ENCODE results near the gene HGD. TPM values are rescaled to one million over a fixed set of nuclear protein-coding genes. Genes with fewer than 3 reads are reported as not detected.
A peak's percentile ranks its signal among the peaks of the same experiment; 100 is the strongest.

The HGD gene
- total and polyA plus RNA-seq, 2 of the 13 experiments (the other 11 are each of a cell fraction or from before 2014, with no cell fraction given) = 265 to 398 TPM

DNA sequence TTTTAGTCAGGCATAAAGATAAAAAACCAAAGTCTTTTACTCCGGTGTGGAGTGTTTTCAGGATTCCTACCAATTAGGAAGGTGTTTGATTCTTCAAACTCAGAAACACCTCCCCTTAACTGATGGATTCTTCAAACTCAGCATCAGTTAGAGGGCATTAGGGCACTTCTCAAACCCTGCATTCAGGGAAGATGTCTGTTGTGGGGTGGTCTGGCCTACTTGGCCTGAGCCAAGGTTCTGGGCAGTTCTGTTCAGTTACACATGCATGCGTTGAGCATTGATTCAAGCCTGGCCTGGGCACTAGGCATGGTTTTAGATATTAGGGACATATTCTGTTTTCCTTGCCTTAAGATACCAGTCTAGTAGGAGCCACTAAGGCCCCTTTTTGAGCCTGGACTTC, 1.0 kb downstream of the HGD start:
- Histone ChIP-seq H3K4me3 (replicated peaks in 1 of 3; ENCODE audit: insufficient read depth in 1 of 3, low read depth in 2 of 3, low read length in 3 of 3) (peak overlapping the region; percentile 82 to 90 (median 82)), H3K4me2 (ENCODE audit: low read depth, low read length) (peak overlapping the region; percentile 94), H4K20me1 (ENCODE audit: insufficient read depth, low read length) (peaks cover 18% of the 10 kb centered on the region), H3K9me3 (ENCODE audit: low read length) (no peaks in the 10 kb centered on the region), H3K79me2 (ENCODE audit: insufficient read depth, low read length) (peaks cover 61% of the 10 kb centered on the region), H2AFZ (ENCODE audit: low read length) (no peak overlapping the region), H3K27ac (ENCODE audit: extremely low read length, insufficient read depth, low read length) (peak overlapping the region; percentile 99), H3K4me1 (ENCODE audit: insufficient read depth, low read length) (peaks cover 66% of the 10 kb centered on the region), H3K36me3 (replicated peaks in 1 of 2; ENCODE audit: control insufficient read depth in 1 of 2, insufficient read depth in 2 of 2, low read length in 2 of 2) (peaks cover 3 to 7% of the 10 kb centered on the region in 2 experiments), H3K9ac (ENCODE audit: insufficient read depth, low read depth, low read length) (peak overlapping the region; percentile 100), H3K27me3 (ENCODE audit: control insufficient read depth in 1 of 2, insufficient read depth in 2 of 2, low read length in 2 of 2) (no peaks in the 10 kb centered on the region; a peak in 1 of 5 replicates)
- no peak for FAIRE-seq
- ChIA-PET CTCF (ENCODE audit: low intra/inter-chr PET ratio, low total read pairs) (no interaction called here), POLR2A (interaction anchor here (1.4 to 3.4 kb wide), 4 partner anchors 13 to 586 kb away, joined by 5 to 33 read pairs (median 11); partner anchors contain the start of genes GTF2E1, NDUFB4 and RABL3)
- intact Hi-C loops (cut with micrococcal nuclease; ENCODE audit: unreplicated experiment) (no loop called here), in situ Hi-C loops (cut with HindIII; ENCODE audit: extremely low pct_ligation_motif_present, low pct_unique_long_range_greater_than_20kb) (no loop called here)
- TF ChIP-seq PAF1 (CRISPR knock-in tag; IDR thresholded peaks at IDR 0.05) = peak; percentile 63; the same call in 1 of the 2 replicates
- TF ChIP-seq, protein P1, sequence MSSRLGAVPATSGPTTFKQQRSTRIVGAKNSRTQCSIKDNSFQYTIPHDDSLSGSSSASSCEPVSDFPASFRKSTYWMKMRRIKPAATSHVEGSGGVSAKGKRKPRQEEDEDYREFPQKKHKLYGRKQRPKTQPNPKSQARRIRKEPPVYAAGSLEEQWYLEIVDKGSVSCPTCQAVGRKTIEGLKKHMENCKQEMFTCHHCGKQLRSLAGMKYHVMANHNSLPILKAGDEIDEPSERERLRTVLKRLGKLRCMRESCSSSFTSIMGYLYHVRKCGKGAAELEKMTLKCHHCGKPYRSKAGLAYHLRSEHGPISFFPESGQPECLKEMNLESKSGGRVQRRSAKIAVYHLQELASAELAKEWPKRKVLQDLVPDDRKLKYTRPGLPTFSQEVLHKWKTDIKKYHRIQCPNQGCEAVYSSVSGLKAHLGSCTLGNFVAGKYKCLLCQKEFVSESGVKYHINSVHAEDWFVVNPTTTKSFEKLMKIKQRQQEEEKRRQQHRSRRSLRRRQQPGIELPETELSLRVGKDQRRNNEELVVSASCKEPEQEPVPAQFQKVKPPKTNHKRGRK (CRISPR knock-in tag; IDR thresholded peaks at IDR 0.05) = no peak
- no peak for TF ChIP-seq CBX1 (IDR thresholded peaks at IDR 0.05; ENCODE audit: low read depth)
- TF ChIP-seq, protein P2, sequence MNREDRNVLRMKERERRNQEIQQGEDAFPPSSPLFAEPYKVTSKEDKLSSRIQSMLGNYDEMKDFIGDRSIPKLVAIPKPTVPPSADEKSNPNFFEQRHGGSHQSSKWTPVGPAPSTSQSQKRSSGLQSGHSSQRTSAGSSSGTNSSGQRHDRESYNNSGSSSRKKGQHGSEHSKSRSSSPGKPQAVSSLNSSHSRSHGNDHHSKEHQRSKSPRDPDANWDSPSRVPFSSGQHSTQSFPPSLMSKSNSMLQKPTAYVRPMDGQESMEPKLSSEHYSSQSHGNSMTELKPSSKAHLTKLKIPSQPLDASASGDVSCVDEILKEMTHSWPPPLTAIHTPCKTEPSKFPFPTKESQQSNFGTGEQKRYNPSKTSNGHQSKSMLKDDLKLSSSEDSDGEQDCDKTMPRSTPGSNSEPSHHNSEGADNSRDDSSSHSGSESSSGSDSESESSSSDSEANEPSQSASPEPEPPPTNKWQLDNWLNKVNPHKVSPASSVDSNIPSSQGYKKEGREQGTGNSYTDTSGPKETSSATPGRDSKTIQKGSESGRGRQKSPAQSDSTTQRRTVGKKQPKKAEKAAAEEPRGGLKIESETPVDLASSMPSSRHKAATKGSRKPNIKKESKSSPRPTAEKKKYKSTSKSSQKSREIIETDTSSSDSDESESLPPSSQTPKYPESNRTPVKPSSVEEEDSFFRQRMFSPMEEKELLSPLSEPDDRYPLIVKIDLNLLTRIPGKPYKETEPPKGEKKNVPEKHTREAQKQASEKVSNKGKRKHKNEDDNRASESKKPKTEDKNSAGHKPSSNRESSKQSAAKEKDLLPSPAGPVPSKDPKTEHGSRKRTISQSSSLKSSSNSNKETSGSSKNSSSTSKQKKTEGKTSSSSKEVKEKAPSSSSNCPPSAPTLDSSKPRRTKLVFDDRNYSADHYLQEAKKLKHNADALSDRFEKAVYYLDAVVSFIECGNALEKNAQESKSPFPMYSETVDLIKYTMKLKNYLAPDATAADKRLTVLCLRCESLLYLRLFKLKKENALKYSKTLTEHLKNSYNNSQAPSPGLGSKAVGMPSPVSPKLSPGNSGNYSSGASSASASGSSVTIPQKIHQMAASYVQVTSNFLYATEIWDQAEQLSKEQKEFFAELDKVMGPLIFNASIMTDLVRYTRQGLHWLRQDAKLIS (CRISPR knock-in tag; IDR thresholded peaks at IDR 0.05) = peak; percentile 62; the same call in 1 of the 2 replicates
- TF ChIP-seq POLR2A (IDR thresholded peaks at IDR 0.05; ENCODE audit: insufficient read depth in 1 of 2, low read depth in 2 of 2, low read length in 2 of 2) = peak in 1 of 2 experiments; percentile 15; a peak in 1 of 4 replicates
- peak; percentile 31; the same call in 1 of the 2 replicates for TF ChIP-seq ZFY (CRISPR knock-in tag; IDR thresholded peaks at IDR 0.05)
- no peak for TF ChIP-seq BRD4 (CRISPR knock-in tag; IDR thresholded peaks at IDR 0.05)
- TF ChIP-seq SIX1 (CRISPR knock-in tag; IDR thresholded peaks at IDR 0.05; ENCODE audit: borderline replicate concordance) = no peak
- no peak for TF ChIP-seq NFIC (IDR thresholded peaks at IDR 0.05; ENCODE audit: low read length)
- peak; percentile 69 for TF ChIP-seq ZFX (CRISPR knock-in tag; IDR thresholded peaks at IDR 0.05; ENCODE audit: low read depth)
- no peak for TF ChIP-seq ZNF747 (CRISPR knock-in tag; IDR thresholded peaks at IDR 0.05; ENCODE audit: borderline replicate concordance)
- TF ChIP-seq SATB2 (CRISPR knock-in tag; IDR thresholded peaks at IDR 0.05) = 0 out of 2 replicates have a peak, but pooled peaks have one; percentile 41
- WGBS (ENCODE audit: low lambda C conversion rate) = 0% methylated on average over 1 of the region's 2 CpGs
- no peak for ATAC-seq
- no TSS peak for BruUV-seq (replicated peaks)
- DNase-seq (ENCODE audit: low spot score) = no peak

Measured in HepG2 (cell line).